ENCODE measurements around the gene RAB20.

- TF ChIP-seq CTCF (IDR thresholded peaks at IDR 0.05; ENCODE audit: poor library complexity, severe bottlenecking): no peak
- TF ChIP-seq RAD21 (conservative IDR thresholded peaks at IDR 0.05): no peak
- no peak for TF ChIP-seq EP300 (conservative IDR thresholded peaks at IDR 0.05; ENCODE audit: poor library complexity, severe bottlenecking)
- no peak for TF ChIP-seq TAF1 (IDR thresholded peaks at IDR 0.05; ENCODE audit: low read depth)
- TF ChIP-seq EZH2 (IDR thresholded peaks at IDR 0.05; ENCODE audit: borderline replicate concordance, insufficient read depth, low read length, poor library complexity, severe bottlenecking): no peak
- no peak for TF ChIP-seq MXI1 (conservative IDR thresholded peaks at IDR 0.05; ENCODE audit: poor library complexity, severe bottlenecking)
- TF ChIP-seq POLR2AphosphoS5 (IDR thresholded peaks at IDR 0.05): no peak
- no peak for TF ChIP-seq REST (IDR thresholded peaks at IDR 0.05; ENCODE audit: borderline replicate concordance)
Measured at GRCh38 chr13:110590577-110590976, 29.1 kb upstream of the RAB20 start.
